H1 (cell line): ENCODE data around the gene ACOT9. TPM values are rescaled to one million over a fixed set of nuclear protein-coding genes. Genes with fewer than 3 reads are reported as not detected.

ENCODE experiments used
- HDAC2 ChIP-seq, 2 experiments: fragments of 300-600 bp in 1 of 2; sonication (generic) in 1 of 2; IDR thresholded peaks; 2 replicates each; pipeline ENCODE4 v1.6.1; 2011 to 2012; ENCODE audit warnings: low read depth in 2 of 2, low read length in 2 of 2, mild to moderate bottlenecking in 2 of 2, moderate library complexity in 2 of 2, borderline replicate concordance in 1 of 2, inconsistent platforms in 1 of 2
- HDAC6 ChIP-seq: IDR thresholded peaks from one replicate; pipeline ENCODE4 v1.7.1; 2012; ENCODE audit warnings: low read depth, mild to moderate bottlenecking, inconsistent platforms, low read length, moderate library complexity
- SIN3A ChIP-seq, 2 experiments: IDR thresholded peaks in 1 of 2; conservative IDR thresholded peaks in 1 of 2; 2 replicates each; pipeline ENCODE4 v1.6.1; 2011 to 2012; ENCODE audit warnings: low read length in 2 of 2, improper control_type of control experiment in 1 of 2, low read depth in 1 of 2, mild to moderate bottlenecking in 1 of 2
- TCF12 ChIP-seq: IDR thresholded peaks from 2 replicates; pipeline ENCODE4 v1.6.1; 2011; ENCODE audit warnings: low read depth, mild to moderate bottlenecking, low read length
- polyA plus RNA-seq, 7 experiments: library from polyadenylated mRNA; depleted of rRNA in 3 of 7; stranded (reverse) in 5 of 7; unstranded in 2 of 7; fragments of >200 nt in 5 of 7; fragments of 200-250 nt in 2 of 7; gene quantifications; 1 replicate in 5 of 7; 2 replicates in 1 of 7; 4 replicates in 1 of 7; pipeline versions ENCODE4 v1.2.1 to v1.2.3, GENCODE V29; 2011 to 2013; ENCODE audit warnings: missing spikeins in 2 of 7, mixed read lengths in 2 of 7
- total RNA-seq: library from RNA; stranded (reverse); fragmentation: NEBNext Ultra II Directional; extraction: Animal tissue kit (Norgen Biotek cat#: 25700); gene quantifications from 2 replicates; pipeline ENCODE4 v1.2.1, GENCODE V29; 2021
- TF ChIP-seq, protein P1 (sequence below): fragments of 300-600 bp; sonication (generic); IDR thresholded peaks from 2 replicates; pipeline ENCODE4 v1.7.1; 2012; ENCODE audit warnings: low read length, moderate library complexity, mild to moderate bottlenecking, inconsistent platforms; ENCODE audit not compliant: insufficient replicate concordance

Gene ACOT9
- total and polyA plus RNA-seq, 2 of the 8 experiments (the other 6 are each of a cell fraction or from before 2014, with no cell fraction given) = 20.7 to 39.5 TPM

- TF ChIP-seq, protein P1, sequence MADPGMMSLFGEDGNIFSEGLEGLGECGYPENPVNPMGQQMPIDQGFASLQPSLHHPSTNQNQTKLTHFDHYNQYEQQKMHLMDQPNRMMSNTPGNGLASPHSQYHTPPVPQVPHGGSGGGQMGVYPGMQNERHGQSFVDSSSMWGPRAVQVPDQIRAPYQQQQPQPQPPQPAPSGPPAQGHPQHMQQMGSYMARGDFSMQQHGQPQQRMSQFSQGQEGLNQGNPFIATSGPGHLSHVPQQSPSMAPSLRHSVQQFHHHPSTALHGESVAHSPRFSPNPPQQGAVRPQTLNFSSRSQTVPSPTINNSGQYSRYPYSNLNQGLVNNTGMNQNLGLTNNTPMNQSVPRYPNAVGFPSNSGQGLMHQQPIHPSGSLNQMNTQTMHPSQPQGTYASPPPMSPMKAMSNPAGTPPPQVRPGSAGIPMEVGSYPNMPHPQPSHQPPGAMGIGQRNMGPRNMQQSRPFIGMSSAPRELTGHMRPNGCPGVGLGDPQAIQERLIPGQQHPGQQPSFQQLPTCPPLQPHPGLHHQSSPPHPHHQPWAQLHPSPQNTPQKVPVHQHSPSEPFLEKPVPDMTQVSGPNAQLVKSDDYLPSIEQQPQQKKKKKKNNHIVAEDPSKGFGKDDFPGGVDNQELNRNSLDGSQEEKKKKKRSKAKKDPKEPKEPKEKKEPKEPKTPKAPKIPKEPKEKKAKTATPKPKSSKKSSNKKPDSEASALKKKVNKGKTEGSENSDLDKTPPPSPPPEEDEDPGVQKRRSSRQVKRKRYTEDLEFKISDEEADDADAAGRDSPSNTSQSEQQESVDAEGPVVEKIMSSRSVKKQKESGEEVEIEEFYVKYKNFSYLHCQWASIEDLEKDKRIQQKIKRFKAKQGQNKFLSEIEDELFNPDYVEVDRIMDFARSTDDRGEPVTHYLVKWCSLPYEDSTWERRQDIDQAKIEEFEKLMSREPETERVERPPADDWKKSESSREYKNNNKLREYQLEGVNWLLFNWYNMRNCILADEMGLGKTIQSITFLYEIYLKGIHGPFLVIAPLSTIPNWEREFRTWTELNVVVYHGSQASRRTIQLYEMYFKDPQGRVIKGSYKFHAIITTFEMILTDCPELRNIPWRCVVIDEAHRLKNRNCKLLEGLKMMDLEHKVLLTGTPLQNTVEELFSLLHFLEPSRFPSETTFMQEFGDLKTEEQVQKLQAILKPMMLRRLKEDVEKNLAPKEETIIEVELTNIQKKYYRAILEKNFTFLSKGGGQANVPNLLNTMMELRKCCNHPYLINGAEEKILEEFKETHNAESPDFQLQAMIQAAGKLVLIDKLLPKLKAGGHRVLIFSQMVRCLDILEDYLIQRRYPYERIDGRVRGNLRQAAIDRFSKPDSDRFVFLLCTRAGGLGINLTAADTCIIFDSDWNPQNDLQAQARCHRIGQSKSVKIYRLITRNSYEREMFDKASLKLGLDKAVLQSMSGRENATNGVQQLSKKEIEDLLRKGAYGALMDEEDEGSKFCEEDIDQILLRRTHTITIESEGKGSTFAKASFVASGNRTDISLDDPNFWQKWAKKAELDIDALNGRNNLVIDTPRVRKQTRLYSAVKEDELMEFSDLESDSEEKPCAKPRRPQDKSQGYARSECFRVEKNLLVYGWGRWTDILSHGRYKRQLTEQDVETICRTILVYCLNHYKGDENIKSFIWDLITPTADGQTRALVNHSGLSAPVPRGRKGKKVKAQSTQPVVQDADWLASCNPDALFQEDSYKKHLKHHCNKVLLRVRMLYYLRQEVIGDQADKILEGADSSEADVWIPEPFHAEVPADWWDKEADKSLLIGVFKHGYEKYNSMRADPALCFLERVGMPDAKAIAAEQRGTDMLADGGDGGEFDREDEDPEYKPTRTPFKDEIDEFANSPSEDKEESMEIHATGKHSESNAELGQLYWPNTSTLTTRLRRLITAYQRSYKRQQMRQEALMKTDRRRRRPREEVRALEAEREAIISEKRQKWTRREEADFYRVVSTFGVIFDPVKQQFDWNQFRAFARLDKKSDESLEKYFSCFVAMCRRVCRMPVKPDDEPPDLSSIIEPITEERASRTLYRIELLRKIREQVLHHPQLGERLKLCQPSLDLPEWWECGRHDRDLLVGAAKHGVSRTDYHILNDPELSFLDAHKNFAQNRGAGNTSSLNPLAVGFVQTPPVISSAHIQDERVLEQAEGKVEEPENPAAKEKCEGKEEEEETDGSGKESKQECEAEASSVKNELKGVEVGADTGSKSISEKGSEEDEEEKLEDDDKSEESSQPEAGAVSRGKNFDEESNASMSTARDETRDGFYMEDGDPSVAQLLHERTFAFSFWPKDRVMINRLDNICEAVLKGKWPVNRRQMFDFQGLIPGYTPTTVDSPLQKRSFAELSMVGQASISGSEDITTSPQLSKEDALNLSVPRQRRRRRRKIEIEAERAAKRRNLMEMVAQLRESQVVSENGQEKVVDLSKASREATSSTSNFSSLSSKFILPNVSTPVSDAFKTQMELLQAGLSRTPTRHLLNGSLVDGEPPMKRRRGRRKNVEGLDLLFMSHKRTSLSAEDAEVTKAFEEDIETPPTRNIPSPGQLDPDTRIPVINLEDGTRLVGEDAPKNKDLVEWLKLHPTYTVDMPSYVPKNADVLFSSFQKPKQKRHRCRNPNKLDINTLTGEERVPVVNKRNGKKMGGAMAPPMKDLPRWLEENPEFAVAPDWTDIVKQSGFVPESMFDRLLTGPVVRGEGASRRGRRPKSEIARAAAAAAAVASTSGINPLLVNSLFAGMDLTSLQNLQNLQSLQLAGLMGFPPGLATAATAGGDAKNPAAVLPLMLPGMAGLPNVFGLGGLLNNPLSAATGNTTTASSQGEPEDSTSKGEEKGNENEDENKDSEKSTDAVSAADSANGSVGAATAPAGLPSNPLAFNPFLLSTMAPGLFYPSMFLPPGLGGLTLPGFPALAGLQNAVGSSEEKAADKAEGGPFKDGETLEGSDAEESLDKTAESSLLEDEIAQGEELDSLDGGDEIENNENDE = no peak
- TF ChIP-seq HDAC2 (IDR thresholded peaks at IDR 0.05; ENCODE audit: borderline replicate concordance in 1 of 2, low read depth in 2 of 2, low read length in 2 of 2) = no peak
- TF ChIP-seq HDAC6 = no peak
- TF ChIP-seq TCF12 = no peak
- no peak for TF ChIP-seq SIN3A (conservative IDR thresholded peaks at IDR 0.05 in 1 of 2, IDR thresholded peaks at IDR 0.05 in 1 of 2; ENCODE audit: low read depth in 1 of 2, low read length in 2 of 2)
These were observed 70.0 kb downstream of the ACOT9 start (continued) for GRCh38 chrX:23673108-23673507.
